ENCODE results near the gene PCSK9.

Gene PCSK9

GRCh38 chr1:55040933-55041494, 1.7 kb downstream of the PCSK9 start:
- TF ChIP-seq, protein P1, sequence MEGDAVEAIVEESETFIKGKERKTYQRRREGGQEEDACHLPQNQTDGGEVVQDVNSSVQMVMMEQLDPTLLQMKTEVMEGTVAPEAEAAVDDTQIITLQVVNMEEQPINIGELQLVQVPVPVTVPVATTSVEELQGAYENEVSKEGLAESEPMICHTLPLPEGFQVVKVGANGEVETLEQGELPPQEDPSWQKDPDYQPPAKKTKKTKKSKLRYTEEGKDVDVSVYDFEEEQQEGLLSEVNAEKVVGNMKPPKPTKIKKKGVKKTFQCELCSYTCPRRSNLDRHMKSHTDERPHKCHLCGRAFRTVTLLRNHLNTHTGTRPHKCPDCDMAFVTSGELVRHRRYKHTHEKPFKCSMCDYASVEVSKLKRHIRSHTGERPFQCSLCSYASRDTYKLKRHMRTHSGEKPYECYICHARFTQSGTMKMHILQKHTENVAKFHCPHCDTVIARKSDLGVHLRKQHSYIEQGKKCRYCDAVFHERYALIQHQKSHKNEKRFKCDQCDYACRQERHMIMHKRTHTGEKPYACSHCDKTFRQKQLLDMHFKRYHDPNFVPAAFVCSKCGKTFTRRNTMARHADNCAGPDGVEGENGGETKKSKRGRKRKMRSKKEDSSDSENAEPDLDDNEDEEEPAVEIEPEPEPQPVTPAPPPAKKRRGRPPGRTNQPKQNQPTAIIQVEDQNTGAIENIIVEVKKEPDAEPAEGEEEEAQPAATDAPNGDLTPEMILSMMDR (IDR thresholded peaks at IDR 0.05; ENCODE audit: extremely low read depth, missing control alignments), result no peak
- DNase-seq (ENCODE audit: low spot score), result no peak

DNA sequence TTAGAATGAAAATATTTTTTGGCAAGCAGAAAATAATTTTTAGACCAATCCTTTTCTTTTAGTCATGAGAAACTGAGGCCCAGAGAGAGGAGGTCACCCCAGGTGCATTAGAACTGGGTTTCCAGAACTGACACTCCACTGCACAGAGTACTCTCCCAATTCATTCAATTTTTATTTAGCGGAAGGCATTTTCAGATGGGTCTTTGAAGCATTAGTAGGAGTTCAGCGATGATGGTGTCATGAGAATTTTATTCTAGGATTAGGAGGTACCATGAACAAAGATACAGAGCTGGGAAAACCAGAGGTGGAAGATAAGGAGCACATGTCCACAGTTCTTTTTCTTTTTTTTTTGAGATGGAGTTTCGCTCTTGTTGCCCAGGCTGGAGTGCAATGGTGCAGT, 2.3 kb downstream of the PCSK9 start:
- no peak for DNase-seq (ENCODE audit: low spot score)
- TF ChIP-seq, protein P1 (IDR thresholded peaks at IDR 0.05; ENCODE audit: extremely low read depth, missing control alignments), result no peak

DNA sequence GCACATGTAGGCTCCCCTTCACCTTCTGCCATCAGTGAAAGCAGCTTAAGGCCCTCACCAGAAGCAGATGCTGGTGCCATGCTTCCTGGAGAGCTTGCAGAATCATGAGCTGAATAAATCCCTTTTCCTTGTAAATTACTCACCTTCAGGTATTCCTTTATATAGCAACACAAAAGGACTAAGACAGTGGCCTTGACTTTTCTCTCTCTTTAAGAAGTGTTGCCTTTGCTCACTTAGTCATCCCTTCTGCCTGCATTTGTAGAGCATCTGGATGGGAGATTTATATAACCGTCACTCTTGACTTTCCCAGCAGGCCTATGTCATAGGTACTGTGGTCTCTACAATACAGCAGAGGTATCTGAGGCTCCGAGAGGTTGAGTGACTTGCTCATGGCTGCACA, 3.7 kb downstream of the PCSK9 start:
- TF ChIP-seq, protein P1 (IDR thresholded peaks at IDR 0.05; ENCODE audit: extremely low read depth, missing control alignments), result no peak
- DNase-seq (ENCODE audit: low spot score), result no peak

DNA sequence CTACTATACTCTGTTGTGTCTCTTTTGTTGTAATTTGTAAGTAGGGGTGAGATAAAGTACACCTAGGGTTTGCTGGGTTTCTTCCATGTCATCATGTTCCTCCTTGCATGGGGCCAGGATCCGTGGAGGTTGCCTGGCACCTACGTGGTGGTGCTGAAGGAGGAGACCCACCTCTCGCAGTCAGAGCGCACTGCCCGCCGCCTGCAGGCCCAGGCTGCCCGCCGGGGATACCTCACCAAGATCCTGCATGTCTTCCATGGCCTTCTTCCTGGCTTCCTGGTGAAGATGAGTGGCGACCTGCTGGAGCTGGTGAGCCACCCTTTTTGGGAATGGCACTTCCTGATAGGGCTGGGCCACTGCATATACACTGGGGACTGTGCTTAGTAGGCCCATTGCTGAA, 4.4 kb downstream of the PCSK9 start:
- TF ChIP-seq, protein P1 (IDR thresholded peaks at IDR 0.05; ENCODE audit: extremely low read depth, missing control alignments), result no peak
- no peak for DNase-seq (ENCODE audit: low spot score)

- TF ChIP-seq, protein P1 (IDR thresholded peaks at IDR 0.05; ENCODE audit: extremely low read depth, missing control alignments), result no peak
- DNase-seq (ENCODE audit: low spot score), result no peak
Measured at GRCh38 chr1:55044617-55045397, 5.5 kb downstream of the PCSK9 start.

- no peak for DNase-seq (ENCODE audit: low spot score)
Measured at GRCh38 chr1:55045430-55045829, 6.1 kb downstream of the PCSK9 start.

DNA sequence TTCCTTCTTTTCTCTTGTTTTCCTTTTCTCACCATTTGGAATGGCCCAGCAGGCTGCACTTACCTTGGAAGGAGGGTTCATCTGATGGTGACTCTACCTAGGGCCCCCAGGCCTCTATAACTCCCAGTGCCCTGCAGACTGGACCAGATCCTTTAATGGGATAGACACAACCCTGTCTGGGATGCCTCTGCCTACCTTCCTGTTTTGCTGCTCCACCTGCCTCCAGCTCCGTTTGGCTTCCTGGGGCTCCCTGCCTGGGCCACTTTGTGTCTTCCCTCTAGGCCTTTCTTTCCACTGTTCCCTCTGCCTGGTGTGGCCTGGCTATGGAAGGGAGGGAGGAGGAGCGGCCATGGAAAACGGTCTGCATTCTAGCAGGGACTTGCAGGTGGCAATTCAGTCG, 7.5 kb downstream of the PCSK9 start:
- no peak for DNase-seq (ENCODE audit: low spot score)
- TF ChIP-seq, protein P1 (IDR thresholded peaks at IDR 0.05; ENCODE audit: extremely low read depth, missing control alignments), result no peak

More at GRCh38 chr1:55045430-55045829, 6.1 kb downstream of the PCSK9 start:
- TF ChIP-seq, protein P1 (IDR thresholded peaks at IDR 0.05; ENCODE audit: extremely low read depth, missing control alignments), result no peak
